Measurements from ENCODE around the gene CYB561.
A peak's percentile ranks its signal among the peaks of the same experiment; 100 is the strongest.
"Not testable (repeated sequence)": the region's sequence is repeated elsewhere in the genome, so short reads cannot be mapped to it uniquely, and the experiment has no call there.

Gene CYB561

DNA sequence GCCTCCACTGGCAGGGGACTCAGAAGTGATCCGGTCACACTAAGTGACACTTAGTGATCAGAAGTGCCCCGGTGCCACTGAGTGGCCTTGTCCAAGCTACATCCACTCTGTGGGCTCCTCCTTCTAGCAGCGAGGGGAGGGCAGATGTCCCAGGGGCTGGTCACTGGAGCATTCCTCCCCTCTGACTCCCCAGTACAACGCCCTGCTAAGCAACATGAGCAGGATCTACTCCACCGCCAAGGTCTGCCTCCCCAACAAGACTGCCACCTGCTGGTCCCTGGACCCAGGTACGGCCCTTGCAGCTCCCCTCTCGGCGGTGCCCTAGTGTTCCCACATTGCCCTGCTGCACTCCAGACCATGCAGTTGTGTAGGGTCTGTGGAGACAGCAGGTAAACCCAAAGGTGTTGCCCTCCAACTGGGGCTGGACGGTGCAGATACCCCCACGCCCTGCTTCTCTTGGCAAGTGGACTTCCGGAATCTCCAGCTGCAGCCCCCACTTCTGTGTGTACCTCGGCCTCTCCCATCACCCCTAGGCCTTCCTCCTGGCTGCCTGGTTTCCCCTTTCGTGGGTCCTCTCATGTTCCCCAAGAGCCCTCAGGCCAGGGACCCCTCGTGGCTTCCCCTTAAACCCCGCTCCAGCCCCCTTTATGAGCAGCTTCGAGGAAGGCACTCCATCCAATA, 32.8 kb upstream of the CYB561 start:
- peak; percentile 36 for DNase-seq

DNA sequence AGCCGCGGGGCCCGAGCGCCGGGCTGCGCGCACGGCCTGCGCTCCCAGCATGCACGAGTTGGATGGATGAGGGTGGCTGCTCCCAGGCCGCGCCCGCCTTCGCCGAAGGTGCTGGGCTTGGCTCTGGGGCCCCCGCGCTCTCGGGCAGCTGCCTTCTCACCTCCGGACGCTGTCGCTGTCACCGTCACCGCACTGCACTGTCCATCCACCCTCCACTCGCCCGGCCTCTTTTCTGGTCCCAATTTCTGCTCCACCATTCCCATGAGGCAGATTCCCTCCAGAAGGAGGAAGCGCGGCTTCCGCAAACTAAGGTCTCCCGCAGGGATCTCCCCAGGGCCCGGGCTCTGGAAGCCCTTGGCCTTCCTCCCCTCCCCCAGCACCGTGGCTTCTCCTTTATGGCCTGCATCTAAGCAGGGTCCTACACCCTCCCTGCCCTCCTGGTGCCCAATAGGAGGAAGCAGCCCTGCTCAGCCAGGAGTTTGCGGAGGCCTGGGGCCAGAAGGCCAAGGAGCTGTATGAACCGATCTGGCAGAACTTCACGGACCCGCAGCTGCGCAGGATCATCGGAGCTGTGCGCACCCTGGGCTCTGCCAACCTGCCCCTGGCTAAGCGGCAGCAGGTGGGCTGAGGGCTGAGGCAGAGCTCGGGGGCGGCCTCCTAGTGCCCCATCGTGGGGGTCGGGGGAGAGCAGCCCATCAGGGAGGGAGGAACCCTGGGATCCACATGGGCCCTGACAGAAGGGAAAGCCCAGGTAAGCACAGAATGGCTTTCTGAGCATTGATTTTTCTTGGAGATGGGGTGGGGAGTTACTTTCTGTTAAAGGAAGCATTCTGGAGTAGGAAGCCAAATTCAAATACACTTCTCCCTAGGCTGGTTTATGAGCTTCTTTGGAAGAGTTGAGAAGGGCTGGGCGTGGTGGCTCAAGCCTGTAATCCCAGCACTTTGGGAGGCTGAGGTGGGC, 31.7 kb upstream of the CYB561 start:
- no peak for DNase-seq

DNA sequence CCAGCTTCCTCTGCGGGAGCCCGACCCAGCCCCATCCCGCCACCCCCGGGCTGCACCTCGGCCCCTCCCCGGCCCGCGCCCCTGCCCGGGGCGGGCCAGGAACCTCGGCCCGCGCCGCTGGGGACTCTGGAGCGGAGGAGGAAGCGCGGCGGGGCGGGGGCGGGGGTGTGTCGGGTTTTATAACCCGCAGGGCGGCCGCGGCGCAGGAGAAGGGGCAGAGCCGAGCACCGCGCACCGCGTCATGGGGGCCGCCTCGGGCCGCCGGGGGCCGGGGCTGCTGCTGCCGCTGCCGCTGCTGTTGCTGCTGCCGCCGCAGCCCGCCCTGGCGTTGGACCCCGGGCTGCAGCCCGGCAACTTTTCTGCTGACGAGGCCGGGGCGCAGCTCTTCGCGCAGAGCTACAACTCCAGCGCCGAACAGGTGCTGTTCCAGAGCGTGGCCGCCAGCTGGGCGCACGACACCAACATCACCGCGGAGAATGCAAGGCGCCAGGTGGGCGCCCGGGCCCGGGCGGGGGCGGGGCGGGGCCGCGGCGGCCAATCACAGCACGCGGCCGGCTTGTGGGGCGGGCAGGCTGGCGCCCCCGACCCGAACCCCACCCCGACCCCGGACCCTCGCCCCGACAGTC, 30.9 kb upstream of the CYB561 start, which contains the start of gene ACE:
Gene ACE (plus strand): TSS at position 208 of the 626 bp plus-strand sequence. CDS start 34 bp downstream, at position 242.
- peak; percentile 51 for DNase-seq

DNA sequence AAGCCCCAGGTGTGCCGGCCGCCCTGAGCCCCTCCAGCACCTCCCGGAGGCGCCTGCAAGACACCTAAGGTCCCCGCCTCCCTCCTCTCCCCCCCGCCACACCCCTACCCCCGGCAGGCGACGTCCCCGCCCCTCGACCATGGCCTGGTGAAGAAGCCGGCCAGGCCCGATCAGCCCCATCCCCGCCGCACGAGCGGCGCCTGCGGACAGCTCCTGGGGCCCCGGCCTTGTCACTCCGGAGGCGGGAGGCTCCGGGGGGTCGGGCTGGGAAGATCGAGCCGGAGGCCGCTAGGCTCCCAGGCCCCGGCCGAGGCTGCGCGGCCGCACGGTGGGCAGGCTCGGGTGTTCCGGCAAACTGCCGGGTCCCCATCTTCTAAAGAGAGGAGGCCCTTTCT, 30.4 kb upstream of the CYB561 start:
- peak; percentile 15 for DNase-seq

DNA sequence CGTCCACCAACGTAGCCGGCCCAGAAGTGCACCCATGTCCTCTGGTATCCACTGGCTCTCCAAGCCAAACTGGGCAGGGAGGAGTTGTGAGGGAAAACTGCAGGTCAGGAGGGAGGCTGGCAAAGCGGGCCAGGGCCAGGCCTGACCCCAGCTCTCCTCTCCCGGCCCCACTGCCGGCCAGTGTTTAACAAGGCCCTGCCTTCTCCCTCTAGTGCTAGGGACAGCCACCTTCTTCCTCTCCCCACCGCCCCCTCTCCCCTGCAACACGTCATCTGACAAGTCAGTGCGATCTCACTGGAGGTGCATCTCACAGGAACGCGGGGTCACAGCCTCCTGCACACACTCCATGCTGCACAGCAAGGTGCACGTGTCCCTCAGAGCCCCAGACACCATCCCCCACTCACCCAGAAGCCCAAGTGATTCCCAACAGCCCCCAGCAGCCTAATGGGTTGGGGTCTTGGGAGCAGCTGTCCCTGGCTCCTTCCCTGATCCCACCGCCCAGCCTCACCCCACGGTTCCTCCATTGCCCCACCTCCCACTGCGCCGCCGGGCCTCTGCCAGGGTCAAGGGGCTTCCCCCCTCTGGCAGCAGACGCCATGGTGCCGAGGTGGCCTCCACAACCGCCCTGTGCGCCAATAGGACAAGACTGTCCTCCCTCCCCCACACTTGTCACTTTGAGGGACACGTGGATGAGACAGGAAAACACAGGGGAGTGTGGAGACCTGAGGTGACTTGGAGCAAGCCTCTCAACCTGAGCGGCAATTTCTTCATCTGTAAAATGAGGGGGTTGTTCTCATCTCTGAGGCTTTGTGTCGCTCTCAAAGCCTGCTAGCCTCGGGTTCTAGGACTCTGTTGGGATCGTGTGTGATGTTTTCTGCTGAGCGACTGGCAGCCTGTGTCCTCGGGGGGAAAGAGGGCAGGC, 29.6 kb upstream of the CYB561 start:
- DNase-seq: no peak

DNA sequence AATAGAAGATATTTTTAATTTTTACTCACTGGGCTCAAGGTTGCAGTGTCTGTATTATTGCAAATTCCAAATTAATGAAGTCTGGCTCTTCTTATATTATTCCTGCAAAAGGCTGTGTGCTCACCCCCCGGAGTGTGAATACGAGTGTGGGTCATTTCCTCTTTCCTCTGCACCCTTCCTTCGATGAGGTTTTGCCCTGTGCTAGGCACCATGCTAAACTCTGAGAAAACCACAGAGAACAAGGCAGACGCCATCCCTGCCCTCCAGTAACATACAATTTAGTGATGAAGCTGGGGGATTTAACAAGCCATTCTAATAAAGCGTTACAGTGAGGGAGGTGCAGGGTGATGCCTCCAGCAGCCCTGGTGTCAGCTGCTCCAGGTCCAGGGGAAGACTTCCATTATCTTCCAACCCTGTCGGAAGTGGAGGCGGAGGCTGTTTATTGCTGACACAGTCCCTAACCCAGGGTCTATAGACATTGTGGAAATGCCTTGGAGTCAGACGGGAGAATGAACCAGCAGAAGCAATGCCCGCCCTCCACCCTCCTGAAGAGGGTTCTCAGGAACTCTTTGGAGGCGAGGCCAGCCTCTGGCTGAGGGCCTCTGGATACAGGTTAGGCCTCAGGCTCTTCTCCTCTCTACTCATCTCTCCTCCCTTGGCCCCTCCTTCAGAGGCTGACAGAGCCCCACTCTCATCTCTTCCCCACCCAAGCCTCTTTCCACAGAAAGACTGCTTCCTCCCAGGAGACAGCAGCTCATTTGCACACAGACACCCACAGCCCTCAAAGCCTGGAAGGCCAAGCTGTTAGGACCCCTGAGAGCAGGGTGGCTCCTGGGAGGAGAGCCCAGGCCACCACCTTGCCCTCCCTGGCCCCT, 28.7 kb upstream of the CYB561 start:
- DNase-seq: no peak

DNA sequence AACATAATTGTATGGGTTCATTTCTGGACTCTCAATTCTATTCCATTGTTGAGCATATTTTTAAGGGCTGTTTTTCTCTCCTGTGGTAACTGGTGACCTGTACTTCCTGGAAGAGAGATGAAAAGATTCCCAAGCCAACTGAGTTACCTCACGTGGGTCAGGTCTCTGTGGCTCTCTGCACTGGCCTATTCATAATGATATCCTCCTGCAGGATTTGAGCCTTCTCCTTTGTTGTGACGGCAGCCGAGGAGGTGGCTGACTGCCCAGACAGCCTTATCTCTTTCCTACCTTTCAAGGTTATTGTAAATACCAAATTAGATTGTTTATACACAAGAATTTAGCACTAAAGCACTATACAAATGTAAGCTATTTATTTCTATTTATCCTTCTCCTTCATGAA, 28.1 kb upstream of the CYB561 start:
- no peak for DNase-seq

DNA sequence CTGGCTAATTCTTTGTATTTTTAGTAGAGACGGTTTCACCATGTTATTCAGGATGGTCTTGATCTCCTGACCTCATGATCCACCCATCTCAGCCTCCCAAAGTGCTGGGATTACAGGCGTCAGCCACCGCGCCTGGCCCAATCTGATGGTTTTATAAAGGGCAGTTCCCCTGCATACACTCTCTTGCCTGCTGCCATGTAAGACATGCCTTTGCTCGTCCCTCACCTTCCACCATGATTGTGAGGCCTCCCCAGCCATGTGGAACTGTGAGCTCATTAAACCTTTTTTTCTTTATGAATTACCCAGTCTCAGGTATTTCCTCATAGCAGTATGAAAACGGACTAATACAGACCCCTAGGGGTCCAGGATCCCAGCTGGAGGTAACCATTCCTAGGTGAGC, 22.0 kb upstream of the CYB561 start:
- not testable (repeated sequence) for DNase-seq

DNA sequence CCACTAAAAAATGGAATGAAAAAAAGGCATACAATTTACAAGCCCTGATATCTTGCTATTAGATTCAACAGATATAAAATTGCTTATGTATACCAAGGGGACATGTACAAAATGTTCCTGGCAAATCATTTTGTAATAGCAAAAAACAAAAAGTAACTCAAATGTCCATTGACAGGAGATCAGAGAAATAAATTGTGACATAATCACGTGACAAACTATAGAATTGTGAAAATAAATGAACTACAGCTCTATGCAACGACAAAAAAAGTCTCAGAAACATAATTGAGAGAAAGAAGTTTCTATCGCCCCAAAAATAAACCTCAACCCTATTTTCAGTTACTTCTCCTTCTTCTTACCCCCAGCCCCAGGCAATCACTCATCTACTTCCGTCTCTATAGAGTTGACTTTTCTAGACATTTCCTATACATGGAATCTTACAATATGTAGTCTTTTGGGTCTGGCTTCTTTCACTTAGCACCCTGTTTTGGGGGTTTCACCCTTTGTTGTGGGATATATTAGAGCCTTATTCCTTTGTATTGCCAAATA, 18.7 kb upstream of the CYB561 start:
- no peak for DNase-seq

DNA sequence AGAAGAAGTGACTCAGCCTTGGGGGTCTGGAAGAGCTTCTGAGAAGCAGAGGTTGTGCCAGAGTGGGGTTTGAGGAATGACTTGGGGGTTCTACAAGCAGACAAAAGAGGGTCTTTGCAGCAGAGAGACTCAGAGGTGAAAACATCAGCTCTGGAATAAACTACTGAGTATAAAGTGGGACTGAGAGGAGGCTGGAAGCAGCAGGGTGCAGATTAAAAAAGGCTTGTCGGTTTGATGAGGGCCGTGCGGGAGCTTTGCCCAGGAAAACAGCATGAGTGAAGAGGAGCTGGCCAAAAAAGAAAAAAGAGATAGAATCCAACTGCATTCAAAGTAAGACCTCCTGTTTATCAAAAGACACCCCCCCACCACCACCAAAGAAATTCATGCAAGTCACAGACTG, 17.7 kb upstream of the CYB561 start:
- DNase-seq: no peak

DNA sequence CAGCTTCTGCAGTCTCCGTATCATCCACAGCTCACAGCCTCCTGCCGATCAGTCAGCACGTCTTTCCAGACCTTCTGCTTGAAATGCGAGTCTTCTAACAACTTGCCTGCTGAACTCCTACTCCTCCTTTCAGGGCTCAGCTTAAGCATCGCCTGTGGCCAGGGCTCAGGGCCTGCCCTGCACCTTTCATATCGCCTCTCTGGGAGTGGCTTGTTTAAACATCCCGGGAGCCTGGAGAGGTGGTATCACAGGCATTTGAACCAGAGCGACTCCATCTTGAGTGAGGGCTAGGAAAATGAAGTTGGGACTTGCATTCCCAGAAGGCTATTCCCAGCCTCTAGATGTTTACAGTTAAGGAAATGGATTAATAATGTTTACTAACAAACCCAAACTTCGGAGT, 13.9 kb upstream of the CYB561 start:
- no peak for DNase-seq

DNA sequence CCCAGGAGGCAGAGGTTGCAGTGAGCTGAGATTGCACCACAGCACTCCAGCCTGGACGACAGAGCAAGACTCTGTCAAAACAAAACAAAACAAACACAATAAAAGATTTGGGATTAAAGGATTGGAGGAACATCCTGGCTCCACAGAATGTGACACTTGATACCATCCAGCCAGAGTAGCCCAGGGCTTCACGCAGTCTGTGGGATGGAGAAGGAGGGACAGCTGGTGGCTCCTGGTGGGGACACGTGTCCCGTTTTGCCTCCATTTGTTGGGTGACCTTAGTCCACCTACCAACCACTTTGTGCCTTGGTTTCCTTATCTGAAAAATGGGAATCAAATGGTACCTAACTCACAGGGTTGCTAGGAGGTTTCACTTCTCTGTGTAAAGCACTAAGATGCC, 12.4 kb upstream of the CYB561 start:
- DNase-seq: no peak

DNA sequence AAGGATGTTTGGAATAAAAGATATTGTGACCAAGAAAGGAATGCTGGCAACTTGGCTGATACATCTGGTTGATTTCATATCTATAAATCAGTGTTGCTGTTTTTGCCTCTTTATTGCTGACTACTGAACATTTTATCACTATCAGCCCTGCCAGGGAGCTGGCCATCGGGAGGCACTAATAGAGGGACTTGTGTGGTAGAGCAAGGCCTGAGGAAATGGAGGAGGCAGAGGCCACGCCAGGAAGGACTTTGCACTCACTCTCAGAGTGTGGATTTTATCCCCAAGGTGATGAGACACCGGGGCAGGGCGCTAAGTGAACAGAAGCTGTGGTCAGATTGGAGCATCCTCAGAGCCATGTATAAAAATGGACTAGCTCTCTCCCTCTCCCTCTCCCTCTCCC, 9.3 kb upstream of the CYB561 start:
- no peak for DNase-seq

DNA sequence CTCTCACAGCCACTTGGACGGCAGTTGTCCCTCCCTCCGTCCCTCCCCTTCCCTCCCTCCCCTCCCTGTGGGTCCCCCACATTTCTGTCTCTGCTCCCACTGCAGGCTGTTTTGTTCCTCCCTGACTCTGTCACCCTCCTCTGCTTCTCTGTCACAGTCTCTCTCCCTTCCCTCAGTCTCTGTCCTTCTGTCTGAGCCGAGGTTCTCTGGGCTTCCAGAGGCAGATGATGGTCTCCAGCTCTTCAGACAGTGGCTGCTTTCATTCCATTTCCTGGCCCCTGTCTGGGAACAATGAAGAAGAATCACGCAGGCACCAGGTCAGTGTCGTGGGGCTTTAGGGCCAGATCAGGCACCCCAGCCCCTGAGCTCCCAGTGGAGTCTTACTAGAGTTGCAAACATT, 8.8 kb upstream of the CYB561 start:
- no peak for DNase-seq

DNA sequence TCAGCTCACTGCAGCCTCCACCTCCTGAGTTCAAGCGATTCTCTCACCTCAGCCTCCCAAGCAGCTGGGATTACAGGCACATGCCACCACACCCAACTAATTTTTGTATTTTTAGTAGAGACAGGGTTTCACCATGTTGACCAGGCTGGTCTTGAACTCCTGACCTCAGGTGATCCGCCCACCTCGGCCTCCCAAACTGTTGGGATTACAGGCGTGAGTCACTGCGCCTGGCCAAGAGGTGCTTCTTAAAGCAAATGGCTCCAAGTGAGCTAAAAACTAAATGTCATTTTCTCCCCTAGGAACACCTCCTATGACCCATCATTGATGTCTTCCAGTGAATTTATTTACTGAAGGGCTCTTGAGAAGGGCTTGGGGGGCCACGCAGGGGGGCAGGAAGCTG, 8.3 kb upstream of the CYB561 start:
- DNase-seq: not testable (repeated sequence)

DNA sequence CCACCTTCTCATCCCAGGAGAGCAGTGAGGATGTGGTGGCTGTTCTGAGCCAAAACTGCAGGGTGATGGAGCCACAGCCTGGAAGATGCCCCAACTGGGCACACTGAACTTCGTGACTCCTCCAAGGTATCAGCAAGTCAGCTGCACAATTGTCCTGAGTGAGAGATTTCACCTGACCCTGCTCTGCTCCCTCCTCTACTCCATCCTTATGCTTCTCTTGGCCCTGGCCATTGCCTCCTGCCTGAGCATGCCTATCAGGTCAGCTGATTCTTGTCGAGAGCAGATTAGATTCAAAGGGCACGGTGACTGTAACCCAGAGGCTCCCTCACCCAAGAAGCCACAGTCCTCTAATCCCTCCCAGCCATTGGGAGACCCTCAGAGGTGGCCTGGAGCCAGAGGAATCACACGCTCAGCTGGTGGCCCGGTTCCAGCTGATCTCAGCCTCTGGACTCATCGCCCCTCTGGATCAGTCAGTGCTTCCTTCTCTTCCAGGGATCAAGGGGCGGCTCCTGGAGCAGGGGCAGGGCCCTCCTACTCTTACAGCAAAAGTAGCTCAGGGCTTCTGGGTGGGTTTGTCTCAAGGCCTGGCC, 7.0 kb upstream of the CYB561 start:
- no peak for DNase-seq

DNA sequence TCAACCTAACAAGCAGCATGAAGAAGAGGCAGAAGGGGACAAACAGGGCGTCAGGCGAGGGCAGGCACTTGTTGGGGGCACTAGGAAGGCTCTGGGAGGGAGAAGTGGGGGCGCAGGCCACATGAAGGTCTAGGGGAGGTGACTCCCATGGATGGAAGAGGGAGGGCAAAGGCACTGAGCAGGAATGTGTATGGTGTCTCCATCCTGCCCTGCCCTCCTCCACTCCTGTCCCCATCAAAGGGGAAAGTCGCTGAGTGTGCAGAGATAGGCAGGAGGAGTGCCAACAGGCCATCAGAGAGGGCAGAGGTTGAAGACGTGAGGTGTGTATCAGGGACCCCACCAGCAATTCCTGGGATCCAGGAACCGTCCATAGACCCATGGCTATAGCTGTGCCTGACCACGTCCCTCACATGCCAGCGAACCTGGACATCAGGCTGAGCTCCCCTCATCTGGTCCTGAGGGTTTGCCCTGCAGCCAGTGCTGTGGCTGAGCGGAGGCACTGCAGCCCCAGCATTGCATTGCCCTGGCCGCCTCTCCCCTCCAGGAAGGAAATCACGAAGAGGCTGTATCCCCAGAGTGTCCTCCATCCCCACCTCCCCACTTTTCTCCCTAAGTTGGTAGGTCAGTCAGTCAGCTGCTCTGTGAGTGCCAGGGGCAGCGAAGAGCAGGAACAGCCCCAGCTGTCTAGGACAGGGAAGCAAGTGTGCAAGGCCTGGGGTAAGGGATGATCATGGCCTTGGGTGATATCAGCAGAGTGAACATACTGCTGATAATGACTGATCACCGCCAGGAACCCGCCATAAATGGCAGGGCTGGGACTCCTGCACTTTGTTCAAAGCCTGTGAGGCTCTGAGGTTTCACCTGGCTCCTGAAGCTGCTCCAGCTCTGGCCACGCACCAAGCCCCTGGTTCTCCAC, 6.2 kb upstream of the CYB561 start:
- no peak for DNase-seq

DNA sequence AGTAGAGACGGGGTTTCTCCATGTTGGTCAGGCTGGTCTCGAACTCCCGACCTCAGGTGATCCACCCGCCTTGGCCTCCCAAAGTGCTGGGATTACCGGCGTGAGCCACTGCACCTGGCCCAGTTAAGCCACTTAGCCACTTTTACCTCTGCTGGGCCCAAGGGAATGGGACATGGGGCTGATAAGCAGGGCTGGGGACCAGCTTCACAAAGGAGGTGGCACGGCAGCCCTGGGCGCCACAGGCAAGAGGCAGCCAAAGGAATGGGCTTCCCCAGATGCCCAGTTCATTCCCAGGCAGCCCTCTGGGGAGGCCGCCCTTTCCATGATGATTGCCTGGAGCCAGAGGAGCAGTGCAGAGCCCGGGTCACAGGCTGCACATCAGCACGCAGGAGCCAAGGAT, 5.0 kb upstream of the CYB561 start:
- DNase-seq: no peak

DNA sequence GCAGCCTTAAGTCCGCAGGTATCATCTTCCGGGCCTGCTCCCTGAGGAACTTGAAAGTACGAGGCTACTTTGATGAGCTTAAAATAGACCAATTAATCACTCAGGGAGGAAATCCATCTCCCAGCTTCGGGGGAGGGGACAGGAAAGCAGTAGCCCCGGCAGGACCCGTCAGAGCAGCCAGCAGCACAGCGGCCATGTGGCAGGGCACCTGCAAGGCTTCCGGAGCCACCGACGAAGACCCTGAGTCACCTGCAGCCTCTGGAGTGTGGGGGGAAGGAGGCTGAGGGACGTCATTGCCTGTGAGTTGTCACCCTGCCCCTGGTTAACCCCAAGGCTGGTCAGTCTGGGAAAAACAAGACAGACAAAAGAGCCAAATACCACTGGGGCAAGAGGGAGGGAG, 4.4 kb upstream of the CYB561 start:
- no peak for DNase-seq

DNA sequence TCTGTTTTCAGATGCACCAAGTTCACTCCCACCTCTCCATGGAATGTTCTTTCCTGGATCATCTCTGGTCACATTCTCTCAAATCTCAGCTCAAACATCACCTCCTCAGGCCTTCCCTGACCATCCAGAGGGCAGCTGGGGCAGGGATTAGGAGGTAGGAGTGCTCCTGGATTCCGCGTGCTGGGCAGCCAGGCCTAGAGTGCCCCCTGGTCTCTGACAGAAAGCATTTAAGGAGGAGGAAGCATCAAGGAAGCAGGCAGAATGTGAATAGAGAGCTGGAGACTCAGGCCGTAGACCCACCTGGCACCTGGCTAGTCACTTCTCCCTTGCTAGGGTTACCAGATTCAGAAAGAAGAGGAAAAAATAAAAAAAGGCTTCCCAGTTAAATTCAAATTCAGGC, 2.5 kb upstream of the CYB561 start:
- no peak for DNase-seq

All from NCI-H748 treated with DMSO at 0.1 percent for 48 hours (cell line).